ENCODE data around the gene ZNF441.

ZNF441 gene

GRCh38 chr19:11766597-11767591 is at the start of gene ZNF441:
Gene ZNF441 (plus strand): TSS chr19:11767000. CDS start chr19:11767194, 194 bp downstream.
- TF ChIP-seq POLR2A (IDR thresholded peaks at IDR 0.05; ENCODE audit: low read length), result peak; percentile 83
- no peak for TF ChIP-seq GATA1 (IDR thresholded peaks at IDR 0.05; ENCODE audit: low read depth, low read length)
- peak; percentile 95 for DNase-seq

- no peak for TF ChIP-seq POLR2A (IDR thresholded peaks at IDR 0.05; ENCODE audit: low read length)
- no peak for TF ChIP-seq GATA1 (IDR thresholded peaks at IDR 0.05; ENCODE audit: low read depth, low read length)
- DNase-seq, result no peak
These were observed 45.1 kb upstream of the ZNF441 start for GRCh38 chr19:11721681-11722080.

GRCh38 chr19:11722414-11722813 is 44.4 kb upstream of the ZNF441 start:
- TF ChIP-seq POLR2A (IDR thresholded peaks at IDR 0.05; ENCODE audit: low read length) (no peak), GATA1 (IDR thresholded peaks at IDR 0.05; ENCODE audit: low read depth, low read length) (no peak)
- peak in 1 of 2 experiments; percentile 14 for DNase-seq

- TF ChIP-seq GATA1 (IDR thresholded peaks at IDR 0.05; ENCODE audit: low read depth, low read length) (no peak), POLR2A (IDR thresholded peaks at IDR 0.05; ENCODE audit: low read length) (no peak)
- DNase-seq, result no peak
These were observed 37.2 kb upstream of the ZNF441 start for GRCh38 chr19:11729586-11729985.

GRCh38 chr19:11735375-11735774 is 31.4 kb upstream of the ZNF441 start:
- DNase-seq, result no peak
- TF ChIP-seq GATA1 (IDR thresholded peaks at IDR 0.05; ENCODE audit: low read depth, low read length) (no peak), POLR2A (IDR thresholded peaks at IDR 0.05; ENCODE audit: low read length) (no peak)

- no peak for TF ChIP-seq GATA1 (IDR thresholded peaks at IDR 0.05; ENCODE audit: low read depth, low read length)
- no peak for TF ChIP-seq POLR2A (IDR thresholded peaks at IDR 0.05; ENCODE audit: low read length)
- peak; percentile 56 to 68 for DNase-seq
These were observed 30.1 kb upstream of the ZNF441 start for GRCh38 chr19:11736696-11737095.

GRCh38 chr19:11737964-11738745 is 28.6 kb upstream of the ZNF441 start:
- TF ChIP-seq GATA1 (IDR thresholded peaks at IDR 0.05; ENCODE audit: low read depth, low read length) (no peak), POLR2A (IDR thresholded peaks at IDR 0.05; ENCODE audit: low read length) (no peak)
- peak; percentile 48 to 52 for DNase-seq

- DNase-seq, result peak; percentile 96 to 97
- no peak for TF ChIP-seq GATA1 (IDR thresholded peaks at IDR 0.05; ENCODE audit: low read depth, low read length)
- TF ChIP-seq POLR2A (IDR thresholded peaks at IDR 0.05; ENCODE audit: low read length), result peak; percentile 64
These were observed 27.8 kb upstream of the ZNF441 start, which contains the start of gene ZNF823 for GRCh38 chr19:11738746-11739620. Gene ZNF823 (minus strand): TSS chr19:11738946. CDS start chr19:11738819, 127 bp downstream.

GRCh38 chr19:11745869-11746268 is 20.9 kb upstream of the ZNF441 start:
- DNase-seq, result no peak
- TF ChIP-seq POLR2A (IDR thresholded peaks at IDR 0.05; ENCODE audit: low read length) (no peak), GATA1 (IDR thresholded peaks at IDR 0.05; ENCODE audit: low read depth, low read length) (no peak)

GRCh38 chr19:11747277-11747676 is 19.5 kb upstream of the ZNF441 start:
- no peak for TF ChIP-seq GATA1 (IDR thresholded peaks at IDR 0.05; ENCODE audit: low read depth, low read length)
- TF ChIP-seq POLR2A (IDR thresholded peaks at IDR 0.05; ENCODE audit: low read length), result no peak
- no peak for DNase-seq

- no peak for TF ChIP-seq GATA1 (IDR thresholded peaks at IDR 0.05; ENCODE audit: low read depth, low read length)
These were observed 17.0 kb upstream of the ZNF441 start for GRCh38 chr19:11749751-11750150.

GRCh38 chr19:11752244-11752736 is 14.5 kb upstream of the ZNF441 start:
- no peak for TF ChIP-seq POLR2A (IDR thresholded peaks at IDR 0.05; ENCODE audit: low read length)
- TF ChIP-seq GATA1 (IDR thresholded peaks at IDR 0.05; ENCODE audit: low read depth, low read length), result no peak

More at GRCh38 chr19:11749751-11750150, 17.0 kb upstream of the ZNF441 start:
- no peak for DNase-seq

GRCh38 chr19:11754663-11755062 is 12.1 kb upstream of the ZNF441 start:
- DNase-seq, result no peak
- TF ChIP-seq GATA1 (IDR thresholded peaks at IDR 0.05; ENCODE audit: low read depth, low read length) (no peak), POLR2A (IDR thresholded peaks at IDR 0.05; ENCODE audit: low read length) (no peak)

More at GRCh38 chr19:11752244-11752736, 14.5 kb upstream of the ZNF441 start:
- DNase-seq, result no peak
